Raji (cell line): ENCODE data around the gene B3GALT6.

Source experiments
- POLR2A ChIP-seq: IDR thresholded peaks from 2 replicates; pipeline ENCODE4 v1.6.1; 2011; ENCODE audit warnings: low read depth, low read length, control low read depth; ENCODE audit not compliant: insufficient read depth

B3GALT6 gene

GRCh38 chr1:1199141-1199960 is 32.7 kb upstream of the B3GALT6 start:
- no peak for TF ChIP-seq POLR2A

- TF ChIP-seq POLR2A, result no peak
Measured at GRCh38 chr1:1199961-1200875, 31.8 kb upstream of the B3GALT6 start.

GRCh38 chr1:1200876-1201810 is 30.9 kb upstream of the B3GALT6 start:
- no peak for TF ChIP-seq POLR2A

- TF ChIP-seq POLR2A, result no peak
Measured at GRCh38 chr1:1202831-1203560, 29.0 kb upstream of the B3GALT6 start.

GRCh38 chr1:1203561-1204424 is 28.2 kb upstream of the B3GALT6 start:
- no peak for TF ChIP-seq POLR2A

GRCh38 chr1:1204425-1204920 is 27.6 kb upstream of the B3GALT6 start:
- TF ChIP-seq POLR2A, result no peak

- TF ChIP-seq POLR2A, result no peak
Measured at GRCh38 chr1:1204998-1205768, 26.9 kb upstream of the B3GALT6 start.

GRCh38 chr1:1205769-1206375 is 26.2 kb upstream of the B3GALT6 start:
- no peak for TF ChIP-seq POLR2A

- TF ChIP-seq POLR2A, result no peak
Measured at GRCh38 chr1:1206376-1206965, 25.6 kb upstream of the B3GALT6 start, which contains the start of gene TNFRSF18. Gene TNFRSF18 (minus strand): TSS chr1:1206592. CDS start chr1:1206571, 21 bp downstream.

- TF ChIP-seq POLR2A, result no peak
Measured at GRCh38 chr1:1206966-1207531, 25.0 kb upstream of the B3GALT6 start.

GRCh38 chr1:1207571-1207892 is 24.5 kb upstream of the B3GALT6 start:
- no peak for TF ChIP-seq POLR2A
